ENCODE measurements around the gene FRMPD4. TPM values are rescaled to one million over a fixed set of nuclear protein-coding genes. Genes with fewer than 3 reads are reported as not detected.
A peak's percentile ranks its signal among the peaks of the same experiment; 100 is the strongest.

FRMPD4 gene
- total RNA-seq, 1 experiment from 2014 or later, result 0.24 TPM

GRCh38 chrX:12137951-12138360 is 317 bp upstream of the FRMPD4 start:
- H3K14ac ChIP-seq (ENCODE audit: insufficient read depth, low read length), result no peak overlapping the region
- no peak overlapping the region for H4K8ac ChIP-seq (replicated peaks; ENCODE audit: insufficient read length, low read depth, low read length)
- no peak overlapping the region for H2BK20ac ChIP-seq (ENCODE audit: low read depth, low read length, poor library complexity, severe bottlenecking)
- Mint-ChIP-seq H3K9me3 (peaks cover 47 to 57% of the 10 kb centered on the region in 2 experiments), H3K27ac (no peak overlapping the region), H3K36me3 (ENCODE audit: insufficient read depth in 1 of 3, low read depth in 3 of 3) (no peaks in the 10 kb centered on the region; a peak in 3 of 7 replicates), H3K4me1 (peaks cover 5 to 8% of the 10 kb centered on the region in 2 experiments), H3K4me3 (peak overlapping the region; percentile 76 to 89), H3K27me3 (ENCODE audit: low read depth) (peaks cover 57% of the 10 kb centered on the region)
- no peak overlapping the region for H2AK5ac ChIP-seq (ENCODE audit: insufficient read length, low read length)
- no peak overlapping the region for H3K27ac ChIP-seq (ENCODE audit: insufficient read length, low read depth, low read length)
- H4K5ac ChIP-seq (ENCODE audit: insufficient read length, low read depth, low read length), result no peak overlapping the region
- peaks cover 5% of the 10 kb centered on the region for H3K23me2 ChIP-seq (ENCODE audit: insufficient read length, low read depth, low read length, poor library complexity, severe bottlenecking)
- no peaks in the 10 kb centered on the region for H3K79me2 ChIP-seq (ENCODE audit: insufficient read depth, low read length)
- no peak overlapping the region for H4K91ac ChIP-seq (ENCODE audit: insufficient read length, low read depth, low read length)
- no peak overlapping the region for H2BK12ac ChIP-seq (ENCODE audit: insufficient read length, low read depth, low read length)
- H2BK5ac ChIP-seq (ENCODE audit: insufficient read length, low read length), result no peak overlapping the region
- peak; percentile 31 for DNase-seq
- H3K9ac ChIP-seq (ENCODE audit: extremely low read depth, insufficient read length, low read length), result no peak overlapping the region
- no peak overlapping the region for H2BK15ac ChIP-seq (ENCODE audit: low read depth, low read length)
- no peaks in the 10 kb centered on the region for H4K20me1 ChIP-seq (ENCODE audit: control insufficient read depth, insufficient read depth, insufficient read length)
- H3T11ph ChIP-seq (ENCODE audit: low read length), result no peak overlapping the region
- WGBS (ENCODE audit: extremely low coverage, insufficient read length, low lambda C conversion rate), result no CpG with 5 or more reads among the region's 24 CpGs
- no peaks in the 10 kb centered on the region for H3K79me1 ChIP-seq (ENCODE audit: insufficient read depth, low read depth, low read length, poor library complexity, severe bottlenecking)
- H3K4me2 ChIP-seq (ENCODE audit: insufficient read depth, insufficient read length, low read length), result peak overlapping the region; percentile 59
- no peak overlapping the region for H3K23ac ChIP-seq (ENCODE audit: insufficient read length, low read depth, low read length)
- no peak overlapping the region for H3K56ac ChIP-seq (ENCODE audit: insufficient read length, low read depth, low read length)
- H3K27me3 ChIP-seq (ENCODE audit: insufficient read depth, low read length), result peaks cover 4% of the 10 kb centered on the region; the same call in 1 of the 2 replicates
- H2BK120ac ChIP-seq (ENCODE audit: low read depth, low read length, poor library complexity, severe bottlenecking), result no peak overlapping the region
- H2AFZ ChIP-seq (ENCODE audit: low read length), result no peak overlapping the region
- no peaks in the 10 kb centered on the region for H3K9me3 ChIP-seq (ENCODE audit: control insufficient read depth, low read depth, low read length)
- H3K4me1 ChIP-seq (ENCODE audit: insufficient read depth, low read length), result no peaks in the 10 kb centered on the region
- H3K4ac ChIP-seq (ENCODE audit: low read depth, low read length), result no peak overlapping the region
- no peak overlapping the region for H3K18ac ChIP-seq (ENCODE audit: insufficient read length, low read depth, low read length)
- TF ChIP-seq CTCF (conservative IDR thresholded peaks at IDR 0.05), result no peak

Measured in H9 (cell line).